Fibroblast of the conjunctiva (primary cell): ENCODE measurements around the gene USP16.
"Not testable (repeated sequence)": the region's sequence is repeated elsewhere in the genome, so short reads cannot be mapped to it uniquely, and the experiment has no call there.

Experiments used
- DNase-seq: peaks from one replicate; pipeline ENCODE4 v3.0.0-alpha.2; 2010; ENCODE audit warnings: low read depth

USP16 gene

DNA sequence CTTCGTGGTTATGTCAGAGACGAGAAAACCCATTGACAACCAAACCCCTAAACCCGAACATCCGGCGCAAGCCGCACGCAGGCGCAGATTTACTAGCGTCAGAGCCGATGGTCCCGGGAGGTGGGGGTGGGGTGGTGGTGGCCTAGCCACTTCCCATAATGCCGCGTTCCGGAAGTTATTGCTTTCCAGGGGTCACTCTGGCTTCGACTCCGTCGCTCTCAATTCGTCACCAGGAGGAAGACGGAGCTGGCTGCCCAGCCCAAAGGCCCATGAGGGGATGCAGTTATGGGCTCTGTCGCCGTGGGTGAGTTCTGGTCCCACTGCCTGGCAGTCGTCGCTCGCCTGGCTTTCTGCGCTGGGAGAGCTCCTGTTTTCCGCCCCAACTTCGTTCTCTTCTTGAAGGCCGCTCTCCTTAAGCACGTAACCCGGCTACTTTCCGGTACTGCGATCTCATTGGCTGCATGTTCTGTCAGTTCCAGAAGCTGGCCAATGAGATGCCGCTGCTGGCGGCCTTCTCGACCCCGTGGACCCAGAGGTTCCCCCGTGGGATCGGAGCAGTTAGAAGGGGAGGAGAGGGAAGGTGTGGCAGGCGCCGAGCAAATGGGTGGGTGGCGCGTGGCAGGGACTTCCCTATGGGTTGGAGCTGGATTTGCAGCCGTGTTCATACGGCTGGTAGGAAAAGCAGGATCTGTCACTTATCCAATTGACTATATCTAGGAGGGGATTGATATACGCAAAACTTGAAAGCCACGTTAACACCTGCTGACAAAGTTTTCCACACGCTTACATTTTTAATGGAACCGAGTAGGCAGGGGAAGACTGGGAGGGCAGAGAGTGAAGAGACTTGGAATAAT lies at the start of gene USP16:
Gene USP16, plus strand, starts transcription at position 195 of the 854 bp plus-strand sequence. CDS start 3,246 bp downstream, outside the sequence.
- peak; percentile 96 for DNase-seq

GRCh38 chr21:28975397-28975796 lies 49.1 kb upstream of the USP16 start:
- peak; percentile 59 for DNase-seq

DNA sequence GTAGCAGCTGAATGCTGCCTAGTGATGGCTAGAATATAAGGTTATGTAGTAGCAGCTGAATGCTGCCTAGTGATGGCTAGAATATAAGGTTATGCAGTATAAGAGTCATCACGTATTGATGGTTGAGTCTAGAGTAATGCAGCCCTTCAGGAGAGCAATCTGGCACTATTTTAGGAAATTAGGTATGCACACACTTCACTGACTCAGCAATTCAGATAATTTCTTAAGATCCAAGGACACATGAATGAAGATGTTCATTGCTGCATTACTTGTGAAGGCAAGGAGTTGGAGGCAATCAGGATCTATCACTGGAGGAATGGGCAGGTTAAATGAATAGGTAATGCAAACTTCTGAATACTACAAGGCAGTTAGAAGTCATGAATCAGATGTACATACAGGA lies 45.4 kb upstream of the USP16 start:
- DNase-seq, result no peak

- no peak for DNase-seq
These were observed 41.8 kb upstream of the USP16 start for GRCh38 chr21:28982637-28983036.

DNA sequence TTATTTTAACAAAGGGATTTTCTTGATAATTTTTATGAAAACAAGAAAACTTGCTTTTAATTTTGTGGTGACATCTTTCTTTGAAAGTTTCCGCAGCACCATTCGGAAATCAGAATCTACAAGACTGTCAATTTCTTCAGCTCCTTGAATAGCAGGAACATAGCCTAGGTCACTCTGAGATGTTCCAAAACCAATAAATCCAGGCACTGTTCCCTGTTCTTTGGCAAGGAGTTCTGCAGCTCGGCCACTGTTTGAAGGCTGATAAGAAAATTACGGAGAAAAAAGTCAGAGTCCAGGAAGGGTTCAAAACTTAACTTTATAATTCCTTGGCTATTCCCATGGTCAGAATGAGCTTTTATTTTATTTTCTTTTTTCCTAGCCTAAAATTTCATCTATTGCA lies 37.8 kb upstream of the USP16 start:
- DNase-seq, result no peak

DNA sequence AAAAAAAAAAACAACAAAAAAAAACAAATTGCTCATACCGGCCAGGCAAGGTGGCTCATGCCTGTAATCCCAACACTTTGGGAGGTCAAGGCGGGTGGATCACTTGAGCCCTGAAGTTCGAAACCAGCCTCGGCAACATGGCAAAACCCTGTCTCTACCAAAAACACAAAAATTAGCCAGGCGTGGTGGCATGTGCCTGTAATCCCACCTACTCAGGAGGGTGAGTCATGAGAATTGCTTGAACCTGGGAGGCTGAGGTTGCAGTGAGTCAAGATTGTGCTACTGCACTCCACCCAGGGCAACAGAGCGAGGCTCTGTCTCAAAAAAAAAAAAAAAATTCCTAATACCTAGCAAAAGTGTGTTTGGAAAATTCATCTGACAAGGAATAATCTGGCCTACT lies 36.3 kb upstream of the USP16 start:
- DNase-seq, result not testable (repeated sequence)

DNA sequence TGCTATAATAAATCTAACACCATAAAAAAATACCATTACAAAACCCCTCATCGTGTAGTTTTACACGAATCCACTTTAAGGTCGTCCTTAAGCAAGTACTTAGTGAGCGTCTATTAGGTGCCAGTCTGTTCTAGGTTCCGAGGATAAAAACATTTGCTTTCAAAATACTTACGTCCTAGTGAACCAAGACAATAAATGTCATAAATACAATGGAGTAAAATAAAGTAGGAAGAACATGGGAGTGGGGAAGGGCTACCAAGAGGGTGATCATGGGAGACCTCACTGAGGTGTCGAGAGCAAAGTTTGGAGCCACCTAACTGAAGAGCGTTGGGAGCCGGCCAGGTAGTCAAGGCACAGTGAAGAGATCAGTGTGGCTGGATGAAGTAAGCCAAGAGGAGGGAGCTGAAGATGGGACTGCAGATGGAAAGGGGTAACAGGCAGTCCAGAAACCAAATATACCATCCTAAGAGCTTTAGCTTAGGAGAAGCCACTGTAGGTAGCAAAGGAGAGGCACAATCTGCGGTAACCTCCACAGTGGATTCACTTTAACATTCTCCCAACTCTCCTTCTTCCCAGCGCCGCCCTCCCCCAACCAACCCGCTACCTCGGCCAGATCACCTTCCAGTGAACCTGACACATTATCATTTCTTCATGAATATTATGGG lies 32.5 kb upstream of the USP16 start:
- no peak for DNase-seq

GRCh38 chr21:28992526-28993292 lies 31.8 kb upstream of the USP16 start, which contains the start of gene LTN1:
Gene LTN1, minus strand, starts transcription at chr21:28992877. Its CDS starts 72 bp downstream, at chr21:28992805.
- peak; percentile 98 for DNase-seq

DNA sequence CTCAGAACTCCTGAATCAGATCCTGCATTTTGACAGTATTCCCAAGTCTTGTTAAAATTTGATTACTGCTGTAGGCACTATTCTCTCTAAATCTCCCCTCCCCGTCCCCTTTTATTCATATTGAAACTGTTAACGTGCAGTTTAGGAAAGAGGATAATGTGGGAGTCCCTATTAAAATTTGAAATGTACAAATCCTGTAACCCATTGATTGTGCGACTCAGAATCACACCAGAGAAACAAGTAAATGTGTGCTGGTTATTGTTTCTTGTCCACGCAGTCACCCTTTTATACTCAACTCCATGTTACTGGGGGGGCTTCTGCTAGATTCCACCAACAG lies 31.2 kb upstream of the USP16 start:
- no peak for DNase-seq

DNA sequence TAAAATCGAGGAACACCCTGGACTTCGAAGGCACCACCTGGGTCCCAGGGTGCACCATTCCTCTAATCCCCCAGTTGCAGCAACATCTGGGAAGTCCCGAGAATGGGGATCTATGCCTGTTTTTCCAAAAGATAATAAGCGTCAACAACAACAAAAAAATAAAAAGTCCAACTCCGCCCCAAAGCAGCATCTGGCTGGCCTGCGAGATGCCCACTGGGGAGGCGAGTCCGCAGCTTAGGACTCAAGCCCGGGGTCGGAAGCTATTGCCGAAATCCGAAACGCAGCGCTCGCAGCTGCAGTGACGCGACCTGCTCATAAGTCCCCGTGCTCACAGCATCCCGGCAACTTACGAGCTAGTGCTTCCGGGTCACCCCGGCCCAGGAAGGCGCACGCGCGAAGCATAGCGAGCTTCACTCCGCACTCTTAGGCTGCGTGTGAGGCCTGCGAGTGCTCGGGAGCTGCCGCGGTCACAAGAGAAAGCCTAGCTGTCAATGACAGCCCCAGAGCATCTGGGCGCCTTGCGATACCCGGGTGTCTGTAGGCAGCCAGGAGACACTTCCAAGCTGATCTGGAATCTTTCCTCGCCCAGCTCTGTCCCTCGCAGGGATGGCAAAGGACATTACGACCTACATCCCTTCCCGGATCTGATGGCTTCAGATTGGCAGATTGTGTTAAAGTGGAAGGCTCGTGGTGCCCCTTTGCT lies 21.9 kb upstream of the USP16 start:
- DNase-seq, result peak; percentile 96

GRCh38 chr21:29005696-29006095 lies 18.8 kb upstream of the USP16 start:
- DNase-seq, result no peak

DNA sequence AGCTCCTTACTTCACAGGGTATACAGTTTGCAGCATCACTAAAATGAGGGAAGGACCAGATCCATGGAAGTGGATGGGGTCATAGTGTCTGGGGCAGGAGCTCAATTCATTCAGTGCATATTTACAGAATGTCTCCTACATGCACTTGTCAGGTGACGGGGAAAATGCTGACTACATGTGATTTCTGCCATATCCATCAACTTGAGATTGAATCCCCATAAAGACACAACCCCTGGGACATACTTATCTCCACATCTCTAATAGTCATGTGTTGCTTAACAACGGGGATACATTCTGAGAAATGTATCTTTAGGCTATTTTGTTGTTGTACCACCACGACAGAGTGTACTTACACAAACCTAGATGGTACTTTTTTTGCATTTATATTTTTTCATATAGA lies 17.3 kb upstream of the USP16 start:
- DNase-seq, result no peak

- DNase-seq, result no peak
These were observed 16.7 kb upstream of the USP16 start for GRCh38 chr21:29007810-29008209.

DNA sequence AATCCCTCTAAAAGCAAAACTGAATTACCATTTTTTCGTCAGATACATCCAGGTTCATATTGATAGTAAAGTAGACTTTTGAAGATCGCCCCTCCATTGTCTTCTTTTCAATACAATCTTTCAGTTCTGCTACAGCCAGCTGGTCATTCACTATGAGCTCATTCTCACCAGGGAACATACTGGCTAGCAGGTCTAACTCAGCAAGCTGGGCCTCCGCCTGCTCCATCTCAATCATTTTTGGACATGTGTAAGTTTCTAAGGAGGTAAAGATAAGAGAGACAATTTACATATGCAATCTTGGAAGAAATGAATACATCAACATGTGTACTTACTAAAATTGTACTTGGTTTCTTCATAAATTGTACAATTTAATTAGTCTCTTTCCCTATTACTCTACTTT lies 16.1 kb upstream of the USP16 start:
- DNase-seq, result no peak

GRCh38 chr21:29011236-29011635 lies 13.2 kb upstream of the USP16 start:
- not testable (repeated sequence) for DNase-seq

GRCh38 chr21:29017639-29018237 lies 6.7 kb upstream of the USP16 start:
- no peak for DNase-seq

GRCh38 chr21:29018540-29018939 lies 5.9 kb upstream of the USP16 start:
- DNase-seq, result no peak

DNA sequence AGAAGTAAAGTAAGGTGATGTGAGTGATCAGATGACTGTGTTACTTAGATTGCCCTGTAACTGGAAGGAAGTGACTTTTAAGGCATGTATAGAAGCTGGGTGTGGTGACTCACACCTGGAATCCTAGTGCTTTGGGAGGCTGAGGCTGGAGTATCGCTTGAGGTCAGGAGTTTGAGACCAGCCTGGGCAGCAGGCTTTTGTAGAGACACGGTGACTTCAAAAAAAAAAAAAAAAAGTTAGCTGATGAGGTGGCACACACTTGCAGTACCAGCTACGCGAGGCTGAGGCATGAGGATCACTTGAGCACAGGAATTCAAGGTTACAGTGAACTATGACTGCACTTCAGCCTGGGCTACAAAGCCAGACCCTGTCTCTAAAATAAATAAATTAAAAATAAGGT lies 2.3 kb upstream of the USP16 start:
- no peak for DNase-seq

DNA sequence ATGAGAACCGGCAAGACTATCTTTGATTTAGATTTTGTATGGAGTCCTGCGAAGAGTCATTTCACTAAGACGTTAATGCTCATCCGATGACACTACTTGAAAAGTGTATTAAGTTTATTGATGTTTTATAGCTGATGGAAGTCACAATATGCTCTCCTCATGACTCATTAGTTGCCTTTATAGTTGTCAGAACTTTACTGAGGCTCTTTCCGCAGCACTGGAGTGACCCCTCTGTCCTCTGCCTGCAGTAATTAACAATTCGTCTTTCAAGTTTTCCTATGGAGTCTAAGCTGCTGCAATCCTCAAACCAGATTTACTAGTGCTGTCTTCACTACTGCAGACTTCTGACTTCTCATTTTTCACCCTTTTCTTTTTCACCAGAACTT lies 853 bp downstream of the USP16 start:
- DNase-seq, result no peak

DNA sequence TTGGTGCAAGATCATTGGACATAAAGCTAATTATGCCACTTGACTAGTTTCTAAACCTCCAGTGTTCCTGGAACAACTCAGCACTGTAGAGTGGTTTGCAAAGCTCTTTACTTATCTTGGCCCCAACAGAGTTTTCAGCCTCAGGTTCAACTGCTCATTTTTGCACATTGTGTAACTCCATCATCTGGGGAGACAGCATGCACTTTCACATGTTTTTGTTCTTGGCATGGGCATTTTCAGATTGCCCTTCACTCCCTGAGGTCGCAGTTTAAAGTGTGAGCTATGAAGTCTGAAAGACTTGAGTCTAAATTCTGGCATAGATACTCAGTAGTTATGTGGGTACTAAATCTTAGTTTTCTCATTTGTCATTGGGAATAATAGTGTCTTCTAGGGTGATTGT lies 5.1 kb downstream of the USP16 start:
- DNase-seq, result no peak

DNA sequence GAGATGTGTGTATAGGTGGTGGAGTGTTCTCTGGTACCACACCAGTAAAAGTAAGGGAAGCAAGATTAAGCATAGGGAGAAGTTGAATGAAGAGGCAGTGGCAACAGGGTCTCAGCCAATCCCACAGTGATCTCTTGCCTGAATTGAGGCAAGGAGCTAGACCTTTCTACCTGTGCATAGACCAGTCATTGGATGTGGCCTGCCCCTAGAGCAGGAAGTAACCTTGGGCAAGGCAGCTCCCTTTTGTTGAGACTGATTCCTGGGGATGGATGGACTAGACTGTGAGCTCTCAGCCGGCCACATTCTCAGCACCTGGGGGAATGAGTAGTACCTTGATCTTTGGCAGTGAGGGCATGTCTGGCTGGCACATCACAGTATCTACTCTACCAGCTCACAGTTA lies 6.4 kb downstream of the USP16 start:
- no peak for DNase-seq

GRCh38 chr21:29033301-29033700 lies 8.8 kb downstream of the USP16 start:
- DNase-seq, result no peak
